Posterior cingulate gyrus (tissue), 11 donors: ENCODE results near the gene MED31.
A peak's percentile ranks its signal among the peaks of the same experiment; 100 is the strongest.
"Not testable (repeated sequence)": the region's sequence is repeated elsewhere in the genome, so short reads cannot be mapped to it uniquely, and the experiment has no call there.

Experiments
- DNase-seq, 10 donors: peaks; one replicate each; pipeline versions ENCODE4 v3.0.0 to v3.0.0-alpha.2; 2020 to 2021; ENCODE audit warnings: mixed read lengths in 3 of 10
- intact Hi-C: fragments of 100-400 bp; cut with DNase I; formaldehyde crosslinking; loops from one replicate; pipeline ENCODE4 v1.15.1; 2023

Gene MED31

DNA sequence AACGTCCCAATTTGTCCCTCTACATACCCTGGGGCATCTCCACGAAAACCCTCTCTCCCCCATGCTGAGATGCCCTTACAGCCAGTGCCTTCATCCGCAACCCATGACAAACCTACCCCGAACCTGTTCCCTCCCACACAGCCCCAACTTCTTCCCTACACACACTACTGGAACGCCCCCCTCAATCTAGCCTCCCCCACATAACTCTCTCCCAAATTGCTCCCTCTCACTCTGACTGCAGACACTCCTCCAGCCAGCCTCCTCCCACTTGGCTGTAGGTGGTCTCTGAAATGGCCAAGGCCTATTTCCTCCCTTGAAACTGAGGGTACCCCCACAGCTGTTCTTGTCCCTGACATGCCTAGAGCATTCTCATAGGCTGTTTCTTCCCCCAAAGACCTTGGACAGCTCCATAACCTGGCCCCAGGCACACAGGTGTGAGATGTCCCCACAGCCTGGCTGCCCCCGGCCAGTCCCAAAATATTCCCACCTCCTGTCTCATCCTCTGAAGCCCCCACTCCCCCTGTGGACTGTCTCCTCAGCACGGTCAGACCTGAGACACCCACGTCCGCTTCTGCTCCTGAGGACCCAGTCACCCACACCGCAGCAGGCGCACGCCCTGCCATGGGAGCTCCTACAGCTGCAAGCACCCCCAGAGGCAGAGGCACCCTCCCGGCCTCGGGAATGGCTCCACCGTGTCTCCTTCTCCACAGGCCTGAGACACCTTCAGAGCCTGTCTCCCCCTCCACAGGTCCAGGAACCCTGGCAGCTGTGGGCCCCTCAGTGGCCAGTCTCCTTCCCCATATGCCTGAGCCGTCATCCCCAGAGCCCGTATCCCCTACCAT is 14.6 kb downstream of the MED31 start:
- intact Hi-C loops: no loop called here
- DNase-seq: peak in 3 of 10 donors; percentile 59 to 78 (median 72)

DNA sequence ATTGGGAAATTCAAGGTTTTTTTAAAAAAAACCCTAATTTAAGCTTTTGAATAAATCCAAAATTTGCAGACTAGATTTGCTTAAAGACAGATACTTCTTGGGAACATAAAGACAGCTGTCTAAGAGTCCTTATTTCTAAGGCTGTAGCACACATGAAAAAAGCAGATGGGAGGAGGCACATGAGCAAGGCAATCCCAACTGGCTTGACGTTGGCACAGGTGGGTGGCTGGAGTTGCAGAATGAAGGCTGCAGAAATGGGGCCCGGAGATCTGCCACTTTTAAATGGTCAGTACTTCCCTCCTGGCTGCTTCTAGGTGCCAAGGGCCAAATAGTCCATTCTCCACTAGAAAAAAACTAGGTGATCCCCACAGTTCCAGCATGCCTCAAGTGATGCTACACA is 15.3 kb downstream of the MED31 start:
- DNase-seq: peak in 1 of 10 donors; percentile 35
- intact Hi-C loops: no loop called here

DNA sequence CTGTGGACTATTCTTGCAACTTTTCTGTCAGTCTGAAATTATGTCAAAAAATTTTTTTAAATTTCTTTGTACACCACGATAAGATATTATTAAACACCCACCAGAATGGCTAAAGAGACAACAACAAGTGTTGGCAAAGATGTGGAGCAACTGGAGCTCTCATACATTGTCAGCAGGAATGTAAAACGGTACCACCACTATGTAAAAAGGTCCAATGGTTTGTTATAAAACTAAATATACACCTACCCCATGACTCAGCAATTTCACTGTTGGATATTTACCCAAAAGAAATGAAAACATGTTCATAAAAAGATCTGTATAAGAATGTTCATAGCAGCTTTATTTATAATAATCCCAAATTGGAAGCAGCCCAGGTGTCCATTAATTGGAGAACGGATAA is 18.1 kb downstream of the MED31 start:
- no peak for DNase-seq
- intact Hi-C loops: no loop called here

DNA sequence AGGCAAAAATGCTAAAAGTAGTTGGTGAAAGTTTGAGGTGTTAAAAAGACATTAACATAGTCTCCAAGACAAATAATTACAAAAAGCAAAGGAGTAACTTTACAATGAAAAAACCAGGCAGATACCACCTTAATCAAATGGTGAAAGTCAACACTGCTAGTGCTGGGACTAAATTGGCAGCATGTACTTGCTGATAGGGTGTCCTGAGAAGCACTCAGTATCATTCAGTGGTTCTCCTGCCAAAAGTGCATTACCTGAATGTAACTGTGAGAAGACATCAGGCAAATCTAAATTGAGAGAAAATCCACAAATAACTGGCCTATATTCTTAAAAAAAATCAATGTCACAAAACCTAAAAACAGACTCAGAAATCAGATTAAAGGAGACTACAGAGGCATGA is 18.9 kb downstream of the MED31 start:
- no peak for DNase-seq
- intact Hi-C loops: no loop called here

DNA sequence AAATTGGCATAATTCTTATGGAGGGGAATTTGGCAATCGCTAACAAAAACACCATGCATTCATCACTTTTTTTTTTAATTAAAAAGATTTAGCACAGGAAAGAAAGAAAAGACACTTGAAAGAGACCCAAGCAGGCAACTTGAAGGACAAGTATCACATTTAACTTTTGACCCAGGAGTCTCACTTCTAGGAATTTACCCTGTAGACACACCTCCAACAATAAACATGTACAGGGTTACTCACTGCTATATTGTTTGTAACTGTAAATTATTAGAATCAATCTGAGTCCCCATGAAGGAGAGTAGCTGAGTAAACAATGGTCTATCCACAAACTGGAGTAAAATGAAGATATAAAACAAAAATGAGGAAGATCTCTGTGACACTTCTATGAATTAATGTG is 21.0 kb downstream of the MED31 start:
- intact Hi-C loops: no loop called here
- DNase-seq: no peak

DNA sequence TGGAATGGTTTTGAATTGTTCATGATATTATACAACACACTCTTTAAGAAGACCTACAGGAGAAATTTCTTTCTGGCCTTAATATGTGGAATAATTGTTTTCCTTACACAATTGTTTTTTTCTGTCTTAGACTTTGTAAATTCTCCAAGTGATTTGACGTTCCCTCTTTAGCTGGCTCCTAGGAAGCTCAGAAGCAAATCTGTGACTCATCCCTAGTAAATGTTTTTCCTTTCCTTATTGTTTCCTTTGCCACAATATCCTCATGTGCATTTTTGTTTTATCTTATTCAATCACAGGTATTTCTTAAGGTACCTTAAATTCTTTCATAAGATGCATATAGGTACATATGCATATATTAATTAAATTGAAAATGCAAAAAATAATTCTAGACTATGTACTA is 24.4 kb downstream of the MED31 start:
- intact Hi-C loops: no loop called here

DNA sequence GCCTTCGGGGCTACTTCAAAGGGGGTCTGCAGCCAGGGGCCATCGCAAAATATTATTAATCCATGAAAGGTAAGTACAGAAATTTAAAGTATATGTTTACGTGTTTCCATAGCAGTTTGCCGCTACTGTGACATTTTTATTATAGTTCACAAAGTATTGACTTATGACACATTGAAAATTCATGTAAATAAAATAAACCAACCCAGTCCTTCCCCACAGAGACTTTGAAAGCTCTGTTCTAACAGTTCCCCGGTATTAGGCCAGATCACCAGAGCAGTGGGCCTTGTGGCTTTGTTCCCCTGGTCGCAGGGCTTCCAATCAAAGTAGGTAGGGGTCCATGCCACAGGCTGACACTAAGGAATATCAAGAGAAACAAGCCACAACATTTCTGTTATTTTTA is 24.8 kb downstream of the MED31 start:
- no peak for DNase-seq
- intact Hi-C loops: no loop called here

More for the DNA sequence above, 24.4 kb downstream of the MED31 start:
- no peak for DNase-seq

DNA sequence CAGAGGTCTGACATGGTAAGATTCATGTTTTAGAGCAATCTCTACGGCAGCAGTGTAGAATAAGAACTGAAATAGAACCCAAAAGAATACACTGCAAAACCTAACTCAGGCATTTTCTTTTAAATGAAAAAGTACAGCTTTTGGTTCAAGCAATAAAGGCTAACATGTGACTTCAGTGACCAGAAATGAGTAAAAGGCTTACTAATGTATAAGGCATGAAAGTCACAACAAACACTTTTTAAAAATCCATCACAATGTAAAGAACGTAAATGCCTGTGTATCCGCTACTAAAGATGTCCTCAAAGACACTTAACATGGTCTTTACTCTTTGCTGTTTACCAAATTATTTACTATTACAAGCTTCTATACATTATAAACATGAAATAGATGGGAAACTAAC is 27.5 kb downstream of the MED31 start:
- intact Hi-C loops: no loop called here
- no peak for DNase-seq

DNA sequence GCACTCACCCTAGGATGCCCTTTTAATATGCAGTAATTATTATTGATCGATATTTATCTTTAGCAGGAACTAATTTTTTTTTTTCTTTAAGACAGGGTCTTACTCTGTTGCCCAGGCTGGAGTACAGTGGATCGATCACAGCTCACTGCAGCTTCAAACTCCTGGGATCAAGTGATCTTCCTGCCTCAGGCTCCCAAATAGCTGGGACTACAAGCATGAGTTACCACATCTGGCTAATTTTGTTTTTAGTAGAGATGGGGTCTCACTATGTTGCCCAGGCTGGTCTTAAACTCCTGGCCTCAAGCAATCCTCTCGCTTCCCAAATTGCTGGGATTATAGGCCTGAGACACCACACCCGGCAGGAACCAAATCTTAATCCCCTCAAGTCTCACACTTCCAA is 40.2 kb downstream of the MED31 start:
- no peak for DNase-seq
- intact Hi-C loops: no loop called here

DNA sequence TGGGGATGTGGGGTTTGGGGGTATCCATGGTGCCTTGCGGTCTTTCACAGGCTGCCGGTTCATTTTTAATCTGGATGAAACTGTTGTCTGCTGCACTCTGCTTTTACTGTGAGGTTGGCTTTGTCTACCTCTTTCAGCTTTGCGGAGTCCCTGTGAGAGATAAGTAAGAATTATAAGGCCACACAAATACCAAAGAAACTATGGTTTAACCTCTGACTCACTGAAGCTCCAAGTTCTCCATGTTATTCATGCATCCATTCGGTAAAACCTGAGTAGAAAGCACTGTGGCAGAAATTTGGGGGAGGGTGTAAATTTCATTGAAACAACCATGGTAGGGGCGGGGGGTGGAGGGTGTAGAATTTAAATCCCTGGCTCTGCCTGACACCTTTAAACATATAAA is 41.4 kb downstream of the MED31 start:
- intact Hi-C loops: no loop called here
- no peak for DNase-seq

DNA sequence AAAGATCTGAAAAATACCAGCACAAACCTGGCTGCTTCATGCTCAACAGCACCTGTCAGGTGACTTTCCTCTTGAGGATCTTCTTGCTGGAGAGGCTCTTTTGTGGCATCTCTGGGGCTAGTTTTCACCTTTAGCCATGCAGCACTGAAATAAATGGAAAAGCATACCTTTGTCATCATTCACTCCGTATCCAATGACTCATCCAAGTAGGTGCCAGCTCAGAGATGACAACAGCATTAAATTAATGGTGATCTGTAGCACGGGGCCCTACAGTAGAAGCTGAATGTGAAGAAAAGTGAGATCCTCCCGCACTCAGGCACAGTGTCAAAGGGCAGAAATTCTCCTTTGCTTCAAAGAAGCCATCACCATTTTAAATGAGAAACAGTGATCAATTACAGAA is 43.1 kb downstream of the MED31 start:
- intact Hi-C loops: no loop called here
- DNase-seq: no peak

DNA sequence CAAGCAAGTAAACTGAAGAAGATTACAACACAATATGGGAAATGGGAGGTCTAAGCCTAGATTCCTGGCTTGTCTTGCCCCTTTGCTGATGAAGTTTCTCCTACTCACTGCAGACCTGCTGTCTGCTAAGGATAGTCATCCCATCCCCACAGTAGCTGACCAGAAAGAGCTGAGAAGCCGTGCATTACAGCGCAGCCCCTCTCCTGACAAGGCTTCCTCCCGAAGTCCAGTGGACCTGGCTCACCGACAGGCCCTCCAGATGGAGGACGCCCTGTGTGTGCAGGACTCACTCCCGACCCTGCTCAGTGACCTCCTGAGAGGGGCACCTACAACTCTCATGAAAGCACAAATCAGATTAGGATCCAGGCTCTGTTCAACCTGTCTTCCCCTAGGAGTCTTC is 46.3 kb downstream of the MED31 start:
- no peak for DNase-seq
- intact Hi-C loops: no loop called here

DNA sequence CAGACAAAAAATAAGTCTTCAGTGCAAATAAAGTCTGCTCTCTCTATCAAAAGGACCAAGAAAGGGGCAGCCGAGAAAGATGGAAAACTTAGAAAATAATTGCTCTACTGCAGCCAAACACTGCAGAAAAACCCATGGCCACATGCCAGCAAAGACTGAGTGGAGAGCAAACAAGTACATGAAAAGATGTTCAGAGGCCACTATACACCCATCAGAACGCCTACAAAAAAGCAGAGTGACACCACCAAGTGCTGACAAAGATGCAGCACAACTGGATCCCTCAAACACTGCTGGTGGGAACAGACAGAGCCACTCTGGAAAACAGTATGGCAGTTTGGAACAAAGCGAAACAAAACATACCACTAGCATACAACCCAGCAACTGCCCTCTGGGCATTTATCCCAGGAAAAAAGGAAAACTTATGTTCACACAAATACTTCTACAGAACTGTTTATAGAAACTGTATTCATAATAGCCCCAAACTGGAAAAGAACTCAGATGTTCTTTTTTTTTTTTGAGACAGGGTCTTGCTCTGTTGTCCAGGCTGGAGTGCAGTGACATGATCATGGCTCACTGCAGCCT is 47.6 kb downstream of the MED31 start:
- DNase-seq: peak in 4 of 10 donors; percentile 9 to 16 (median 11)
- intact Hi-C loops: no loop called here

DNA sequence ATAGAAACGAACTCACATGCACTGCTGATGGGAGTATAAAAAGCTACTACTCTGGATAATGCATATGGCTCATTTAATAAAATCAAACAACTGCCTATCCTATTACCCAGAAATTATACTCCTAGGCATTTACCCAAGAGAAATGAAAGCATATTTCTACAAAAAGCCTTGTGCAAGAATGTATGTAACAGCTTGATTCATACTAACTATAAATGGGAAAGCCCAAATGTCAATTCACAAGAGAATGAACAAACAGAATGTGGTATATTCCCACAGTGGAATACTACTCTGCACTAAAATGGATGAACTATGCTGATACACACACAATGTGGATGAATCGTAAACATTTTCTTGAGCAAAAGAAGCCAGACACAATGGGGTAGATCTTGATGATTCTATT is 49.3 kb downstream of the MED31 start:
- intact Hi-C loops: no loop called here
- DNase-seq: no peak

DNA sequence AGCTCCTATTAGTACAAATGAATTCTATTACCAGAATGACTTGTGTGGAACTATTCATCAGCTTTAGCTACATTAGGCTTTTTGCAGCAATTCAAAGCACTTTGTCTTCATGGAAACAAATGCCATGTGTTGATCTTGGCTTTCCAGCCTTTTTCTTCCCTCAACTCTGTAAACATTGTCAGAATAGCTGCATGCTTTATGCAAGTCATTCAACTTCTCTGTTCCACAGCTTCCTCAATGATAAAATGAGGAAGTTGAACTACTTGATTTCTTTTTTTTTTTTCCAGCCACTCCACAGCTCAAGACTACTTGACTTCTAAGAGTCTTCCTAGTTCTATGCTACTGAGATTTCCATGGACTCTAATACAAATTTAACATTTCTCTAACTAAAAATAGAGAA is 52.0 kb downstream of the MED31 start:
- no peak for DNase-seq
- intact Hi-C loops: no loop called here

DNA sequence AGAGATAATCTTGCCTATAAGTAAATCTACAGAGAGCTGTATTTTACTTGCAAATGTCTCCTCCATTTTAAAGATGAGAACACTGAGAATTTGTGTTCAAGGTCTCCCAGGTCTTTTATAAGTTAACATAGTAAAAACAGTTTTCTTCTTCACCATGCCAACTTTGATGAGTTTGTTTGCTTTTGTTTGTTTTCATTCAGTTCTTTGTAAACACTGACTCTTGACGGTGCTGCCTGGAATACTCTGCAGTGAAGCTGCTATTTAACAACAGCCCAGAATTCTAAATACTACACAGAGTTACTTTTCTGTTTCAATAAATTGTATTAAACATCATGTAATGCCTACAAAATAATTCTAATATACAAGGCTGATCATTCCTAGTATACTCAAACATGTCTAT is 53.7 kb downstream of the MED31 start:
- intact Hi-C loops: no loop called here
- no peak for DNase-seq

DNA sequence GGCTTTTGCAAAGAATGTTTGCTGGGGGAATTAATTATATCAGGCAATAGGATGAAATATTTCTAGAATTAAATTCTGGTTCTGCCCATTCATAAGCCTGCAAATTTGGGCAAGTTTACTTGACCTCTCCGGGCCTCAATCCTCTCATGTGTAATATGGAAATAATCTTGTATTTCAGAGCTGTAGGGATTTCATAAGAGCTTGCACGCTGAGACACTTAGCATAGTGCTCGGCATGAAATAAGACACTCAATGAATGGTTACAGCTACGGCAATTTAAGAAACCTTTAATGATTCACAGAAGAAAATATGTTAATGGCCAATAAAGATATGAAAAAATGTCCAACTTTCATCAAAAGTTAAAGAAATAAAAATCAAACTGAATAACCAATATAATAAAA is 54.5 kb downstream of the MED31 start:
- DNase-seq: no peak
- intact Hi-C loops: no loop called here

DNA sequence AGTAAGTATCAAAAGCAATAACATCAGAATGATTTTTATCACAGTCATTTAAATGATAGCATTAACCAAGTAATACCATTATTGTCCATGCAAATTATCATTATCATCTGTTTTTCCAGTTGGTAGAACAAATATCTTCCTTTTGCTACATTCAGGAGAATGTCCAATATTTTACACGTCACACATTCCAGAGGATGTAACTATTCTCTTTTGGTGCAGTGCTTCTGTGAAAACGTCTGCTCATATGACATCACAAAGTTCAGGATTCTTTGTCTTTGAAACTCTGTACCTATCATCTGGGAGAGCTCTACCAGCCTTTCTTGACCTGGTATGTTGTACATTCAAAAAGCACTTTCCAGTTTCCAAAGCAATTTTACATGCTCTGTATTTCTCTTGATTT is 54.9 kb downstream of the MED31 start:
- no peak for DNase-seq
- intact Hi-C loops: no loop called here

DNA sequence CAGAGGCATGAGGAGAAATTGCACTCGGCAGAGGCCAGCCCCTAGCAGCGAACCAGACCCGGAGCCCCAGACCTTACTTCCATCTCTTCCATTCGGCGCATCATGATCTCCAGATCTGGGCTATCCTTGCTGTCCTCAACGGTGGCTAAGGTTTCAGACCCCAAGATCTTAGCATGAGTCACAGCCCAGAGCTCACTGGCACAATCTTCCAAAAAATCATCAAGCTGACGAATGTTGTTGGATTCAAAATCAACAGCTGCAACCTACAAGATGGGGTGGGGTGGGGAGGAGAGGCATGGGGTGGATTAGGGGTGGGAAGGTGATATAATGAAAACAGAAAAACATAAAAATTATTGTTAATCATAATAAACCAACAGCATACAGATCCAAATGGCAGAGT is 55.3 kb downstream of the MED31 start:
- intact Hi-C loops: no loop called here
- DNase-seq: no peak

DNA sequence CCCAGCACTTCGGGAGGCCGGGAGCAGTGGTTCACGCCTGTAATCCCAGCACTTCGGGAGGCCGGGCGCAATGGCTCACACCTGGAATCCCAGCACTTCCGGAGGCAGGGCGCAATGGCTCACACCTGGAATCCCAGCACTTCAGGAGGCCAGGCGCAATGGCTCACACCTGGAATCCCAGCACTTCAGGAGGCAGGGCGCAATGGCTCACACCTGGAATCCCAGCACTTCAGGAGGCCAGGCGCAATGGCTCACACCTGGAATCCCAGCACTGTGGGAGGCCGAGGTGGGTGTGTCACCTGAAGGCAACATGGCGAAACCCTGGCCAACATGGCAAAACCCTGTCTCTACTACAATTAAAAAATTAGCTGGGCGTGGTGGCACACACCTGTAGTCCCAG is 58.0 kb downstream of the MED31 start:
- peak in 1 of 10 donors; percentile 40 for DNase-seq
- intact Hi-C loops: not testable (repeated sequence)
